Hepatocyte (in vitro differentiated cells): ENCODE measurements around the gene LY6G5B.

ENCODE experiments used
- CTCF ChIP-seq: fragments of 200-600 bp; sonication (generic); IDR thresholded peaks from 2 replicates; pipeline ENCODE4 v1.5.1; 2016; ENCODE audit warnings: antibody characterized with exemption, mild to moderate bottlenecking; ENCODE audit not compliant: poor library complexity
- EZH2 ChIP-seq: fragments of 200-600 bp; sonication (generic); IDR thresholded peaks from 2 replicates; pipeline ENCODE4 v1.6.1; 2016; ENCODE audit warnings: antibody characterized with exemption, mild to moderate bottlenecking, borderline replicate concordance
- EZH2phosphoT487 ChIP-seq: fragments of 200-600 bp; sonication (generic); IDR thresholded peaks from one replicate; pipeline ENCODE4 v1.6.1; 2018; ENCODE audit warnings: antibody characterized with exemption, mild to moderate bottlenecking, low read depth, moderate library complexity; ENCODE audit not compliant: unreplicated experiment, severe bottlenecking

DNA sequence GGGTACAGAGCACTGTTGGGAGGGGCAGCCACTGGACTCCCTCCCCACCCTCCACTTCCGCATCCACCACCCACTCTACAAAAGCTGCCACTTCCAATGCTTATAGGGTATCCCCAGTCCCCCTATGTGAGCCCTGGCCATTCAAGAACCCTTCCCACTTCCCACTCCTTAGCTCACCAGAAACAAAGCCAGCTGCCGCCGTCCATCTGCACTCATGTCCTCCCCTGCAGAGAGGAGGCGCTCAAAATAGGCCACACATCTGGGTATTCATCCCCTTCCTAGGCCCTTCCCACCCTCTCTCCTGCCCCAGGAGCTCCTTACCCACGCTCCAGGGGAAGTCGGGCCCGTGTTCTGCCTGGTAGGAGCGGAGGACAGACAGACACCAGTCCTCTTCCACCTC, 17.5 kb downstream of the LY6G5B start:
- TF ChIP-seq CTCF, result no peak
- no peak for TF ChIP-seq EZH2
- no peak for TF ChIP-seq EZH2phosphoT487
